ENCODE data around the gene SENP5.

Gene SENP5

GRCh38 chr3:196889844-196890708, 22.4 kb downstream of the SENP5 start:
- DNase-seq, result no peak

- DNase-seq, result no peak
Observed at GRCh38 chr3:196894557-196895295, 27.0 kb downstream of the SENP5 start.

GRCh38 chr3:196896229-196896628, 28.5 kb downstream of the SENP5 start:
- DNase-seq, result no peak

- DNase-seq, result no peak
Observed at GRCh38 chr3:196901768-196902167, 34.0 kb downstream of the SENP5 start.

- no peak for DNase-seq
Observed at GRCh38 chr3:196902296-196902695, 34.6 kb downstream of the SENP5 start.

- DNase-seq, result no peak
Observed at GRCh38 chr3:196903740-196904139, 36.0 kb downstream of the SENP5 start.

GRCh38 chr3:196914866-196915265, 47.1 kb downstream of the SENP5 start:
- no peak for DNase-seq

- no peak for DNase-seq
Observed at GRCh38 chr3:196915375-196915774, 47.7 kb downstream of the SENP5 start.

GRCh38 chr3:196916221-196916620, 48.5 kb downstream of the SENP5 start:
- no peak for DNase-seq

- DNase-seq, result no peak
Observed at GRCh38 chr3:196916995-196917394, 49.3 kb downstream of the SENP5 start.

- DNase-seq, result no peak
Observed at GRCh38 chr3:196918968-196919367, 51.2 kb downstream of the SENP5 start.

- no peak for DNase-seq
Observed at GRCh38 chr3:196920733-196921132, 53.0 kb downstream of the SENP5 start.

- DNase-seq, result no peak
Observed at GRCh38 chr3:196927571-196928453, 60.1 kb downstream of the SENP5 start.

- DNase-seq, result no peak
Observed at GRCh38 chr3:196931157-196931556, 63.4 kb downstream of the SENP5 start.

GRCh38 chr3:196931828-196932587, 64.3 kb downstream of the SENP5 start:
- DNase-seq, result no peak

GRCh38 chr3:196932600-196932999, 64.9 kb downstream of the SENP5 start:
- DNase-seq, result no peak

GRCh38 chr3:196936288-196936687, 68.6 kb downstream of the SENP5 start:
- DNase-seq, result no peak

GRCh38 chr3:196938124-196938523, 70.4 kb downstream of the SENP5 start:
- DNase-seq, result no peak

- no peak for DNase-seq
Observed at GRCh38 chr3:196938576-196938975, 70.9 kb downstream of the SENP5 start.

- DNase-seq, result peak; percentile 55
Observed at GRCh38 chr3:196941729-196942225, 74.1 kb downstream of the SENP5 start.

- peak; percentile 97 for DNase-seq
Observed at GRCh38 chr3:196942226-196942914, 74.7 kb downstream of the SENP5 start, which contains the start of gene NCBP2. TSS of gene NCBP2 (minus strand) at chr3:196942528. CDS start at chr3:196942503, 25 bp downstream.
